K562 (cell line): ENCODE data around the gene RBKS. TPM values are rescaled to one million over a fixed set of nuclear protein-coding genes. Genes with fewer than 3 reads are reported as not detected.
A peak's percentile ranks its signal among the peaks of the same experiment; 100 is the strongest.

Experiments used
- ATAC-seq: fragments of 200-7000 bp; cut with Tn5 transposase; 3 replicates; pipeline ENCODE4 v1.9.1; 2020; ENCODE audit warnings: moderate library complexity
- BruUV-seq: library from RNA; stranded (reverse); fragments of 400-500 nt; replicated peaks from 2 replicates; lab custom pipeline; 2021; lab: Mats Ljungman, UMichigan
- CTCF ChIA-PET: fragments of 300-600 bp; formaldehyde crosslinking; extraction: SDS; loops from one replicate; lab custom pipeline; 2021; ENCODE audit warnings: low intra/inter-chr PET ratio; lab: Yijun Ruan, JAX
- POLR2A ChIA-PET: fragments of 300-600, 350-650 bp; sonication (Branson Sonifier 250); formaldehyde crosslinking; extraction: SDS; loops from one replicate; lab custom pipeline; 2021; ENCODE audit warnings: antibody characterized with exemption, inconsistent platforms; lab: Yijun Ruan, JAX
- DNase-seq, 4 experiments: peaks; one replicate each; pipeline versions ENCODE4 v3.0.0 to v3.0.0-alpha.2; 2011 to 2018; ENCODE audit warnings: low spot score in 3 of 4, mixed read lengths in 3 of 4; ENCODE audit errors: extremely low read depth in 1 of 4
- FAIRE-seq: peaks from 2 replicates; lab custom pipeline; 2011; peaks lifted over from hg19 to GRCh38; lab: Jason Lieb, UNC
- H2AFZ ChIP-seq: 2 replicates; pipeline ENCODE4 v1.6.0; 2011; ENCODE audit warnings: low read depth, low read length, control low read depth, inconsistent platforms
- H3K27ac ChIP-seq: fragments of 200-600 bp; 3 replicates; pipeline ENCODE4 v1.8.0; 2011; ENCODE audit warnings: low read depth, mild to moderate bottlenecking, control low read depth, inconsistent platforms, low read length, moderate library complexity, mixed read lengths; ENCODE audit errors: extremely low read depth
- H3K27me3 ChIP-seq, 2 experiments: fragments of 300-600 bp in 1 of 2; 2 replicates in 1 of 2; 3 replicates in 1 of 2; pipeline versions ENCODE4 v1.6.0 to v1.8.0; 2011; ENCODE audit warnings: inconsistent platforms in 2 of 2, low read length in 2 of 2, mild to moderate bottlenecking in 1 of 2, mixed read lengths in 1 of 2, moderate library complexity in 1 of 2; ENCODE audit not compliant: control insufficient read depth in 2 of 2, insufficient read depth in 2 of 2
- H3K36me3 ChIP-seq: fragments of 300-600 bp; 3 replicates; pipeline ENCODE4 v1.8.0; 2011; ENCODE audit warnings: mild to moderate bottlenecking, low read length, inconsistent platforms; ENCODE audit not compliant: control insufficient read depth, insufficient read depth
- H3K4me1 ChIP-seq, 2 experiments: fragments of 200-600 bp in 1 of 2; replicated peaks in 1 of 2; 2 replicates in 1 of 2; 3 replicates in 1 of 2; pipeline versions ENCODE4 v1.5.1 to v1.8.0; 2011; ENCODE audit warnings: inconsistent platforms in 2 of 2, low read length in 2 of 2, mild to moderate bottlenecking in 1 of 2, mixed read lengths in 1 of 2, moderate library complexity in 1 of 2; ENCODE audit not compliant: control insufficient read depth in 2 of 2, insufficient read depth in 2 of 2
- H3K4me2 ChIP-seq: 2 replicates; pipeline ENCODE4 v1.6.1; 2011; ENCODE audit warnings: low read length, control low read depth, inconsistent platforms, mixed read lengths; ENCODE audit not compliant: insufficient read depth
- H3K4me3 ChIP-seq: fragments of 200-600 bp; sonication (generic), shearing (Covaris generic); 2 replicates; pipeline ENCODE4 v1.5.1; 2016; ENCODE audit warnings: control low read depth, inconsistent platforms
- H3K79me2 ChIP-seq: fragments of 200-600 bp; 3 replicates; pipeline ENCODE4 v1.8.0; 2011; ENCODE audit warnings: low read length, inconsistent platforms; ENCODE audit not compliant: control insufficient read depth, insufficient read depth
- H3K9ac ChIP-seq, 2 experiments: 2 replicates each; pipeline versions ENCODE4 v1.6.0 to v1.6.1; 2011; ENCODE audit warnings: low read depth in 2 of 2, low read length in 2 of 2, control low read depth in 1 of 2, inconsistent platforms in 1 of 2, mild to moderate bottlenecking in 1 of 2, mixed read lengths in 1 of 2; ENCODE audit not compliant: insufficient read depth in 1 of 2
- H3K9me1 ChIP-seq: one replicate; pipeline ENCODE4 v1.6.0; 2011; ENCODE audit warnings: inconsistent platforms, mild to moderate bottlenecking, low read length, moderate library complexity; ENCODE audit not compliant: control insufficient read depth, insufficient read depth
- H3K9me3 ChIP-seq: replicated peaks from 2 replicates; pipeline ENCODE4 v1.5.1; 2011; ENCODE audit warnings: low read depth, low read length, inconsistent platforms; ENCODE audit not compliant: control insufficient read depth, insufficient read depth
- H4K20me1 ChIP-seq: replicated peaks from 2 replicates; pipeline ENCODE4 v1.6.1; 2011; ENCODE audit warnings: low read length, inconsistent platforms, mixed read lengths; ENCODE audit not compliant: control insufficient read depth, insufficient read depth
- ATF7 ChIP-seq: fragments of 450-650 bp; IDR thresholded peaks from 2 replicates; pipeline ENCODE4 v1.7.1; 2014; ENCODE audit warnings: mild to moderate bottlenecking, moderate library complexity
- L3MBTL2 ChIP-seq: fragments of 450-650 bp; IDR thresholded peaks from 2 replicates; pipeline ENCODE4 v1.6.1; 2016; ENCODE audit warnings: mild to moderate bottlenecking, moderate library complexity
- POLR3A ChIP-seq: IDR thresholded peaks from 2 replicates; pipeline ENCODE4 v1.6.1; 2011; ENCODE audit warnings: borderline replicate concordance, mild to moderate bottlenecking, moderate library complexity; ENCODE audit not compliant: insufficient read length, insufficient read depth; ENCODE audit errors: extremely low read depth
- RNF2 ChIP-seq: sonication (generic); IDR thresholded peaks from 2 replicates; pipeline ENCODE4 v1.6.1; 2016
- ZNF316 ChIP-seq: fragments of 450-650 bp; IDR thresholded peaks from 2 replicates; pipeline ENCODE4 v1.6.1; 2016
- WGBS: fragments of 100-300 bp; shearing (Covaris generic); methylation state at CpG from one replicate; pipeline ENCODE4 v1.1.6; 2016; ENCODE audit warnings: low coverage, mixed read lengths; ENCODE audit not compliant: insufficient coverage; ENCODE audit errors: missing lambda C conversion rate; 5-methylcytosine and 5-hydroxymethylcytosine counted together
- in situ Hi-C: fragments of 300-500 bp; cut with MboI; formaldehyde crosslinking; loops from 4 replicates; pipeline ENCODE4 v1.15.0; 2018; ENCODE audit warnings: inconsistent platforms, mixed read lengths
- intact Hi-C: fragments of 100-400 bp; cut with micrococcal nuclease; formaldehyde crosslinking; loops from 2 replicates; pipeline ENCODE4 v1.14.2; 2022
- polyA plus RNA-seq, 8 experiments: library from polyadenylated mRNA; depleted of rRNA in 4 of 8; stranded (reverse) in 5 of 8; unstranded in 3 of 8; fragments of >200 nt; fragmentation: Nextera tagmentation in 2 of 8; fragmentation: Illumina TruSeq in 1 of 8; extraction: Ambion mirVana in 2 of 8; extraction: Trizol in 1 of 8; gene quantifications; 2 replicates each; pipeline versions ENCODE4 v1.2.1 to v1.2.3, GENCODE V29; 2011 to 2014; ENCODE audit warnings: inconsistent platforms in 1 of 8, missing spikeins in 1 of 8
- total RNA-seq, 7 experiments: library from RNA; depleted of rRNA in 6 of 7; stranded (reverse); fragments of >200 nt in 6 of 7; fragmentation: Illumina TruSeq in 2 of 7; extraction: Trizol in 2 of 7; gene quantifications; 2 replicates each; pipeline versions ENCODE4 v1.2.1 to v1.2.3, GENCODE V29; 2011 to 2021; ENCODE audit warnings: low replicate concordance in 1 of 7
- TF ChIP-seq, protein P1 (sequence below): IDR thresholded peaks from 2 replicates; pipeline ENCODE4 v1.6.1; 2011; ENCODE audit warnings: borderline replicate concordance, low read depth, mild to moderate bottlenecking, moderate library complexity, low read length; ENCODE audit not compliant: insufficient read depth, poor library complexity, severe bottlenecking

The RBKS gene
- total and polyA plus RNA-seq, 9 of the 15 experiments (the other 6 are each of a cell fraction or from before 2014, with no cell fraction given) = 0.06 to 0.39 (median 0.19) TPM

GRCh38 chr2:27808984-27809383, 81.2 kb downstream of the RBKS start:
- H3K9me3 ChIP-seq = no peaks in the 10 kb centered on the region
- no peaks in the 10 kb centered on the region for H4K20me1 ChIP-seq
- ChIA-PET POLR2A (interaction anchor here (0.6 to 1.7 kb wide), 2 partner anchors 39 to 63 kb away, joined by 3 to 4 read pairs; no protein-coding TSS in a partner anchor), CTCF (no interaction called here)
- WGBS = 4% methylated on average over 3 of the region's 3 CpGs
- BruUV-seq = no TSS peak
- H3K79me2 ChIP-seq = no peaks in the 10 kb centered on the region
- TF ChIP-seq L3MBTL2 = no peak
- TF ChIP-seq POLR3A = no peak
- no peak for TF ChIP-seq ZNF316
- no peaks in the 10 kb centered on the region for H3K36me3 ChIP-seq
- intact Hi-C loops (loop anchor here (5.0 kb wide), 1 partner anchor 643 kb away; no protein-coding TSS in a partner anchor), in situ Hi-C loops (no loop called here)
- H3K9ac ChIP-seq = 0 out of 4 replicates have a peak overlapping the region, but pooled peaks of 1 of the 2 experiments have one; percentile 8
- H3K4me3 ChIP-seq = no peak overlapping the region
- ATAC-seq (no peak), DNase-seq (no peak), FAIRE-seq (no peak)
- no peaks in the 10 kb centered on the region for H3K9me1 ChIP-seq
- H2AFZ ChIP-seq = no peak overlapping the region
- H3K4me1 ChIP-seq = no peaks in the 10 kb centered on the region
- H3K4me2 ChIP-seq = no peak overlapping the region
- no peak overlapping the region for H3K27ac ChIP-seq
- H3K27me3 ChIP-seq = peaks cover 10 to 20% of the 10 kb centered on the region in 2 experiments

GRCh38 chr2:27808418-27808817, 81.8 kb downstream of the RBKS start:
- H3K79me2 ChIP-seq = no peaks in the 10 kb centered on the region
- ChIA-PET POLR2A (interaction anchor here (1.7 kb wide), 1 partner anchor 63 kb away, joined by 4 read pairs; no protein-coding TSS in a partner anchor), CTCF (no interaction called here)
- H3K4me2 ChIP-seq = no peak overlapping the region
- WGBS = 0% methylated on average over 2 of the region's 2 CpGs
- no peak overlapping the region for H3K9ac ChIP-seq
- no peak for FAIRE-seq
- ATAC-seq = no peak
- peaks cover 10 to 21% of the 10 kb centered on the region in 2 experiments for H3K27me3 ChIP-seq
- H3K4me3 ChIP-seq = no peak overlapping the region
- H3K9me1 ChIP-seq = no peaks in the 10 kb centered on the region
- no peak overlapping the region for H2AFZ ChIP-seq
- in situ Hi-C loops = no loop called here
- BruUV-seq = no TSS peak
- H3K36me3 ChIP-seq = no peaks in the 10 kb centered on the region
- no peaks in the 10 kb centered on the region for H3K9me3 ChIP-seq
- no peaks in the 10 kb centered on the region for H4K20me1 ChIP-seq
- intact Hi-C loops = loop anchor here (5.0 kb wide), 1 partner anchor 644 kb away; no protein-coding TSS in a partner anchor
- no peak overlapping the region for H3K27ac ChIP-seq
- no peaks in the 10 kb centered on the region for H3K4me1 ChIP-seq
- DNase-seq = no peak
- TF ChIP-seq RNF2 = no peak
- no peak for TF ChIP-seq ATF7
- TF ChIP-seq, protein P1, sequence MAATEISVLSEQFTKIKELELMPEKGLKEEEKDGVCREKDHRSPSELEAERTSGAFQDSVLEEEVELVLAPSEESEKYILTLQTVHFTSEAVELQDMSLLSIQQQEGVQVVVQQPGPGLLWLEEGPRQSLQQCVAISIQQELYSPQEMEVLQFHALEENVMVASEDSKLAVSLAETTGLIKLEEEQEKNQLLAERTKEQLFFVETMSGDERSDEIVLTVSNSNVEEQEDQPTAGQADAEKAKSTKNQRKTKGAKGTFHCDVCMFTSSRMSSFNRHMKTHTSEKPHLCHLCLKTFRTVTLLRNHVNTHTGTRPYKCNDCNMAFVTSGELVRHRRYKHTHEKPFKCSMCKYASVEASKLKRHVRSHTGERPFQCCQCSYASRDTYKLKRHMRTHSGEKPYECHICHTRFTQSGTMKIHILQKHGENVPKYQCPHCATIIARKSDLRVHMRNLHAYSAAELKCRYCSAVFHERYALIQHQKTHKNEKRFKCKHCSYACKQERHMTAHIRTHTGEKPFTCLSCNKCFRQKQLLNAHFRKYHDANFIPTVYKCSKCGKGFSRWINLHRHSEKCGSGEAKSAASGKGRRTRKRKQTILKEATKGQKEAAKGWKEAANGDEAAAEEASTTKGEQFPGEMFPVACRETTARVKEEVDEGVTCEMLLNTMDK = no peak
